Measurements from ENCODE around the gene SMARCC2. TPM values are rescaled to one million over a fixed set of nuclear protein-coding genes. Genes with fewer than 3 reads are reported as not detected.
A peak's percentile ranks its signal among the peaks of the same experiment; 100 is the strongest.

Gene SMARCC2
- total and polyA plus RNA-seq, 2 of the 13 experiments (the other 11 are each of a cell fraction or from before 2014, with no cell fraction given), result 21.3 to 24.1 TPM

DNA sequence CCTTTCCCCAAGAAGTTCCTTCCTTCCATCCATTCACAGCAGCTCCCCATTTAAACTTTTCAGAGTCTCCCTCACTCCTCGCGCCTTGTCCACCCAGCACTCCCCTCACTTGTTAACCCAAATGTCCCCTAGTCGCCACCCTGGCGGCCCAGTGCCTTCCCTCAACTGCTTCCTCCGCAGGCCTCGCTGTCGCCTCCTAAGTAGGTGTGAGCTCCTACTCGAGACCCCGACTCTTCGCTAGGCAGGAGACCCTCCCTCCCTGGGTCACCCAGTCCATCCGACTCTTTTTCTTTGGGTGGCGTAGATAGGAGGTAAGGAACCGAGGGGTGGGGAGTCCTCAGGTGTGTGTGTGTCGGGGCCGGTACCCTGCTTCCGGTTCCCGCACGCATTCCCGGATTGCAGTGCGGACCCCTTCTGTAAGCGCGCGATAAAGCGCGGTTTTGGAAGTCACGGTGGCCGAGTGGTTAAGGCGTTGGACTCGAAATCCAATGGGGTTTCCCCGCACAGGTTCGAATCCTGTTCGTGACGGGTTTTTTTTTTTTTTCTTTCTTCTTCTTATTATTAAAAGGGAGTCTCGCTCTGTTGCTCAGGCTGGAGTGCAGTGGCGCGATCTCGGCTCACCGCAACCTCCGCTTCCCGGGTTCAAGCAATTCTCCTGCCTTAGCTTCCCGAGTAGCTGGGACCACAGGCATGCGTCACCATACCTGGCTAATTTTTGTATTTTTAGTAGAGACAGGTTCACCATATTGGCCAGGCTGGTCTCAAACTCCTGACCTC, 823 bp upstream of the SMARCC2 start (continued):
- TF ChIP-seq, protein P1, sequence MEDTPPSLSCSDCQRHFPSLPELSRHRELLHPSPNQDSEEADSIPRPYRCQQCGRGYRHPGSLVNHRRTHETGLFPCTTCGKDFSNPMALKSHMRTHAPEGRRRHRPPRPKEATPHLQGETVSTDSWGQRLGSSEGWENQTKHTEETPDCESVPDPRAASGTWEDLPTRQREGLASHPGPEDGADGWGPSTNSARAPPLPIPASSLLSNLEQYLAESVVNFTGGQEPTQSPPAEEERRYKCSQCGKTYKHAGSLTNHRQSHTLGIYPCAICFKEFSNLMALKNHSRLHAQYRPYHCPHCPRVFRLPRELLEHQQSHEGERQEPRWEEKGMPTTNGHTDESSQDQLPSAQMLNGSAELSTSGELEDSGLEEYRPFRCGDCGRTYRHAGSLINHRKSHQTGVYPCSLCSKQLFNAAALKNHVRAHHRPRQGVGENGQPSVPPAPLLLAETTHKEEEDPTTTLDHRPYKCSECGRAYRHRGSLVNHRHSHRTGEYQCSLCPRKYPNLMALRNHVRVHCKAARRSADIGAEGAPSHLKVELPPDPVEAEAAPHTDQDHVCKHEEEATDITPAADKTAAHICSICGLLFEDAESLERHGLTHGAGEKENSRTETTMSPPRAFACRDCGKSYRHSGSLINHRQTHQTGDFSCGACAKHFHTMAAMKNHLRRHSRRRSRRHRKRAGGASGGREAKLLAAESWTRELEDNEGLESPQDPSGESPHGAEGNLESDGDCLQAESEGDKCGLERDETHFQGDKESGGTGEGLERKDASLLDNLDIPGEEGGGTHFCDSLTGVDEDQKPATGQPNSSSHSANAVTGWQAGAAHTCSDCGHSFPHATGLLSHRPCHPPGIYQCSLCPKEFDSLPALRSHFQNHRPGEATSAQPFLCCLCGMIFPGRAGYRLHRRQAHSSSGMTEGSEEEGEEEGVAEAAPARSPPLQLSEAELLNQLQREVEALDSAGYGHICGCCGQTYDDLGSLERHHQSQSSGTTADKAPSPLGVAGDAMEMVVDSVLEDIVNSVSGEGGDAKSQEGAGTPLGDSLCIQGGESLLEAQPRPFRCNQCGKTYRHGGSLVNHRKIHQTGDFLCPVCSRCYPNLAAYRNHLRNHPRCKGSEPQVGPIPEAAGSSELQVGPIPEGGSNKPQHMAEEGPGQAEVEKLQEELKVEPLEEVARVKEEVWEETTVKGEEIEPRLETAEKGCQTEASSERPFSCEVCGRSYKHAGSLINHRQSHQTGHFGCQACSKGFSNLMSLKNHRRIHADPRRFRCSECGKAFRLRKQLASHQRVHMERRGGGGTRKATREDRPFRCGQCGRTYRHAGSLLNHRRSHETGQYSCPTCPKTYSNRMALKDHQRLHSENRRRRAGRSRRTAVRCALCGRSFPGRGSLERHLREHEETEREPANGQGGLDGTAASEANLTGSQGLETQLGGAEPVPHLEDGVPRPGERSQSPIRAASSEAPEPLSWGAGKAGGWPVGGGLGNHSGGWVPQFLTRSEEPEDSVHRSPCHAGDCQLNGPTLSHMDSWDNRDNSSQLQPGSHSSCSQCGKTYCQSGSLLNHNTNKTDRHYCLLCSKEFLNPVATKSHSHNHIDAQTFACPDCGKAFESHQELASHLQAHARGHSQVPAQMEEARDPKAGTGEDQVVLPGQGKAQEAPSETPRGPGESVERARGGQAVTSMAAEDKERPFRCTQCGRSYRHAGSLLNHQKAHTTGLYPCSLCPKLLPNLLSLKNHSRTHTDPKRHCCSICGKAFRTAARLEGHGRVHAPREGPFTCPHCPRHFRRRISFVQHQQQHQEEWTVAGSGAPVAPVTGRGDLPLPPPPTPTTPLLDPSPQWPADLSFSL (CRISPR knock-in tag; IDR thresholded peaks at IDR 0.05), result no peak
- TF ChIP-seq HOXA9 (CRISPR knock-in tag; IDR thresholded peaks at IDR 0.05; ENCODE audit: borderline replicate concordance) (no peak), ZFX (CRISPR knock-in tag; IDR thresholded peaks at IDR 0.05; ENCODE audit: low read depth) (peak; percentile 77), NONO (IDR thresholded peaks at IDR 0.05) (no peak), NONO (CRISPR knock-in tag; conservative IDR thresholded peaks at IDR 0.05) (peak; percentile 47; the same call in 1 of the 2 replicates), SRY (CRISPR knock-in tag; IDR thresholded peaks at IDR 0.05) (peak; percentile 35; the same call in 1 of the 2 replicates), ATM (IDR thresholded peaks at IDR 0.05; ENCODE audit: borderline replicate concordance) (no peak), ZC3H13 (CRISPR knock-in tag; IDR thresholded peaks at IDR 0.05) (peak; percentile 43; the same call in 1 of the 2 replicates), NFIC (IDR thresholded peaks at IDR 0.05; ENCODE audit: low read length) (0 out of 2 replicates have a peak, but pooled peaks have one; percentile 43), ETV5 (CRISPR knock-in tag; IDR thresholded peaks at IDR 0.05; ENCODE audit: borderline replicate concordance) (peak; percentile 92), ZNF543 (CRISPR knock-in tag; IDR thresholded peaks at IDR 0.05) (0 out of 2 replicates have a peak, but pooled peaks have one; percentile 48), PAWR (CRISPR knock-in tag; IDR thresholded peaks at IDR 0.05; ENCODE audit: borderline replicate concordance) (no peak), PHF8 (CRISPR knock-in tag; IDR thresholded peaks at IDR 0.05) (peak; percentile 80), RBM22 (optimal IDR thresholded peaks at IDR 0.05; ENCODE audit: low read length) (peak; percentile 75), JARID2 (CRISPR knock-in tag; IDR thresholded peaks at IDR 0.05; ENCODE audit: insufficient replicate concordance) (peak; percentile 18), ZNF121 (CRISPR knock-in tag; IDR thresholded peaks at IDR 0.05) (peak; percentile 42), SSRP1 (CRISPR knock-in tag; IDR thresholded peaks at IDR 0.05) (no peak), YEATS2 (CRISPR knock-in tag; IDR thresholded peaks at IDR 0.05; ENCODE audit: borderline replicate concordance) (peak; percentile 79; the same call in 1 of the 2 replicates)
- TF ChIP-seq, protein P2, sequence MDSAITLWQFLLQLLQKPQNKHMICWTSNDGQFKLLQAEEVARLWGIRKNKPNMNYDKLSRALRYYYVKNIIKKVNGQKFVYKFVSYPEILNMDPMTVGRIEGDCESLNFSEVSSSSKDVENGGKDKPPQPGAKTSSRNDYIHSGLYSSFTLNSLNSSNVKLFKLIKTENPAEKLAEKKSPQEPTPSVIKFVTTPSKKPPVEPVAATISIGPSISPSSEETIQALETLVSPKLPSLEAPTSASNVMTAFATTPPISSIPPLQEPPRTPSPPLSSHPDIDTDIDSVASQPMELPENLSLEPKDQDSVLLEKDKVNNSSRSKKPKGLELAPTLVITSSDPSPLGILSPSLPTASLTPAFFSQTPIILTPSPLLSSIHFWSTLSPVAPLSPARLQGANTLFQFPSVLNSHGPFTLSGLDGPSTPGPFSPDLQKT (CRISPR knock-in tag; IDR thresholded peaks at IDR 0.05; ENCODE audit: borderline replicate concordance), result no peak
- TF ChIP-seq, protein P3, sequence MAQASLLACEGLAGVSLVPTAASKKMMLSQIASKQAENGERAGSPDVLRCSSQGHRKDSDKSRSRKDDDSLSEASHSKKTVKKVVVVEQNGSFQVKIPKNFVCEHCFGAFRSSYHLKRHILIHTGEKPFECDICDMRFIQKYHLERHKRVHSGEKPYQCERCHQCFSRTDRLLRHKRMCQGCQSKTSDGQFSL (CRISPR knock-in tag; IDR thresholded peaks at IDR 0.05), result no peak
- TF ChIP-seq, protein P4, sequence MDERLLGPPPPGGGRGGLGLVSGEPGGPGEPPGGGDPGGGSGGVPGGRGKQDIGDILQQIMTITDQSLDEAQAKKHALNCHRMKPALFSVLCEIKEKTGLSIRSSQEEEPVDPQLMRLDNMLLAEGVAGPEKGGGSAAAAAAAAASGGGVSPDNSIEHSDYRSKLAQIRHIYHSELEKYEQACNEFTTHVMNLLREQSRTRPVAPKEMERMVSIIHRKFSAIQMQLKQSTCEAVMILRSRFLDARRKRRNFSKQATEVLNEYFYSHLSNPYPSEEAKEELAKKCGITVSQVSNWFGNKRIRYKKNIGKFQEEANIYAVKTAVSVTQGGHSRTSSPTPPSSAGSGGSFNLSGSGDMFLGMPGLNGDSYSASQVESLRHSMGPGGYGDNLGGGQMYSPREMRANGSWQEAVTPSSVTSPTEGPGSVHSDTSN (CRISPR knock-in tag; IDR thresholded peaks at IDR 0.05), result no peak
